WI38 (cell line): Measurements from ENCODE around the gene USPL1.
"Not testable (repeated sequence)": the region's sequence is repeated elsewhere in the genome, so short reads cannot be mapped to it uniquely, and the experiment has no call there.

Experiments
- H3K4me3 ChIP-seq: 2 replicates; pipeline ENCODE4 v1.5.1; 2011; ENCODE audit warnings: low read depth, mild to moderate bottlenecking, control low read depth, low read length
- TF ChIP-seq, protein P1 (sequence below): IDR thresholded peaks from 2 replicates; pipeline ENCODE4 v1.5.1; 2012; ENCODE audit warnings: low read depth, mild to moderate bottlenecking, control low read depth, low read length

The USPL1 gene

GRCh38 chr13:30645629-30646028 lies 27.9 kb downstream of the USPL1 start:
- H3K4me3 ChIP-seq: no peak overlapping the region
- TF ChIP-seq, protein P1, sequence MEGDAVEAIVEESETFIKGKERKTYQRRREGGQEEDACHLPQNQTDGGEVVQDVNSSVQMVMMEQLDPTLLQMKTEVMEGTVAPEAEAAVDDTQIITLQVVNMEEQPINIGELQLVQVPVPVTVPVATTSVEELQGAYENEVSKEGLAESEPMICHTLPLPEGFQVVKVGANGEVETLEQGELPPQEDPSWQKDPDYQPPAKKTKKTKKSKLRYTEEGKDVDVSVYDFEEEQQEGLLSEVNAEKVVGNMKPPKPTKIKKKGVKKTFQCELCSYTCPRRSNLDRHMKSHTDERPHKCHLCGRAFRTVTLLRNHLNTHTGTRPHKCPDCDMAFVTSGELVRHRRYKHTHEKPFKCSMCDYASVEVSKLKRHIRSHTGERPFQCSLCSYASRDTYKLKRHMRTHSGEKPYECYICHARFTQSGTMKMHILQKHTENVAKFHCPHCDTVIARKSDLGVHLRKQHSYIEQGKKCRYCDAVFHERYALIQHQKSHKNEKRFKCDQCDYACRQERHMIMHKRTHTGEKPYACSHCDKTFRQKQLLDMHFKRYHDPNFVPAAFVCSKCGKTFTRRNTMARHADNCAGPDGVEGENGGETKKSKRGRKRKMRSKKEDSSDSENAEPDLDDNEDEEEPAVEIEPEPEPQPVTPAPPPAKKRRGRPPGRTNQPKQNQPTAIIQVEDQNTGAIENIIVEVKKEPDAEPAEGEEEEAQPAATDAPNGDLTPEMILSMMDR: no peak

- TF ChIP-seq, protein P1: no peak
Measured at GRCh38 chr13:30647420-30647819, 29.7 kb downstream of the USPL1 start.

GRCh38 chr13:30647824-30648521 lies 30.3 kb downstream of the USPL1 start:
- TF ChIP-seq, protein P1: no peak
- H3K4me3 ChIP-seq: no peak overlapping the region

More at GRCh38 chr13:30647420-30647819, 29.7 kb downstream of the USPL1 start:
- no peak overlapping the region for H3K4me3 ChIP-seq

DNA sequence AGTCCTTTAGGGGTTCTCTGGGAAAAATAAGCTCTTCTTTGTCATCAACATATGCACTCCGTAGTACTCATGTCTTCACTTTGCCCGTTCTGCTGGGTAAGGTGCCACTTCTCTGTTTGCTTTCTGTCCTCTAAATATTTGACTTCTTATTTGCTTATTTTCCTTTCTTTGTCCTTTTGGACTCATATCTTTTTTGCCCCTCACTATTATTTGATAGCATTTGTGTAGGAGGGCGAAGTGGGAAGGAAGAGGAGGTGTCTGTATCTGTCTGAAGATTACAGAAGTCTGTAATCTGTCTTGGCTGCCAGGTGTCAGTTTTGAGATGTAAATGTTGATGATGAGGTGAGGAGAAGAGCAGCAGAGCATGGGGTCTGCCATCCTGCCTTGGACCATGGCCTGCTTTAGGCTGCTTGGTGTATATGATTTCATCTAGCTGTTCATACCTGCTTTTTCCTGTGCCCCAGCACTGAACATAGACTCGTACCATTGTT lies 30.8 kb downstream of the USPL1 start:
- TF ChIP-seq, protein P1: no peak
- H3K4me3 ChIP-seq: no peak overlapping the region

DNA sequence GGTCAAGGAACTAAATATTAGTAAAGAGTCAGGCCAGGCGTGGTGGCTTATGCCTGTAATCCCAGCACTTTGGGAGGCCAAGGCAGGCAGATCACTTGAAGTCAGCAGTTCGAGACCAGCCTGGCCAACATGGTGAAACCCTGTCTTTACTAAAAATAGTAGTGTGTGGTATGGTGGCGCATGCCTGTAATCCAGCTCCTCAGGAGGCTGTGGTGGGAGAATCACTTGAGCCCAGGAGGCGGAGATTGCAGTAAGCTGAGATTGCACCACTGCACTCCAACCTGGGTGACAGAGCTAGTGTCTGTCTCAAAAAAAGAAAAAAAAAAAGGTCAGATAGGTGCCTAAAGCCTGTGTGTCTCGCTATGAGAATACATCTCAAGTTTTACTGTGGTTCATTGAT lies 33.9 kb downstream of the USPL1 start:
- H3K4me3 ChIP-seq: not testable (repeated sequence)

- no peak overlapping the region for H3K4me3 ChIP-seq
- TF ChIP-seq, protein P1: no peak
Measured at GRCh38 chr13:30652746-30653386, 35.1 kb downstream of the USPL1 start.

DNA sequence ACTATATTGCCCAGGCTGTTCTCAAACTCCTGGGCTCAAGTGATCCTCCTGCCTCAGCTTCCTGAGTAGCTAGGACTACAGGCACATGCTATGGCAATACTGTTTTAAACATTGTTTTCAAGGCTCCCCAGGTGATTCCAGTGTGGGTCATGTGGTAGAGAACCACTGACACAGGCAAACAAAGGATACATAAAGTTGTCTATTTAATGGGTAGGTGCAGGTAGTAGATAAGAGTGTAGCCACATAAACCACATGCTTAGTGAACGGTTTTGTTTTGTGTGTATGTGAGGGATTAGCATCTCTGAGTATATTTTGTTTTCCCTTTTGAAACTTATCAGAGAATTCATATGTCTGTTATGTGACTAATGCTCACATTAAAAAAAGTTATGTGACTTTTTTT lies 36.7 kb downstream of the USPL1 start:
- TF ChIP-seq, protein P1: no peak
- no peak overlapping the region for H3K4me3 ChIP-seq
